Measurements from ENCODE around the gene NONO. TPM values are rescaled to one million over a fixed set of nuclear protein-coding genes. Genes with fewer than 3 reads are reported as not detected.
"Not testable (repeated sequence)": the region's sequence is repeated elsewhere in the genome, so short reads cannot be mapped to it uniquely, and the experiment has no call there.

Gene NONO
- total RNA-seq, 4 donors from 2014 or later = 90.5 to 101 (median 92.9) TPM

DNA sequence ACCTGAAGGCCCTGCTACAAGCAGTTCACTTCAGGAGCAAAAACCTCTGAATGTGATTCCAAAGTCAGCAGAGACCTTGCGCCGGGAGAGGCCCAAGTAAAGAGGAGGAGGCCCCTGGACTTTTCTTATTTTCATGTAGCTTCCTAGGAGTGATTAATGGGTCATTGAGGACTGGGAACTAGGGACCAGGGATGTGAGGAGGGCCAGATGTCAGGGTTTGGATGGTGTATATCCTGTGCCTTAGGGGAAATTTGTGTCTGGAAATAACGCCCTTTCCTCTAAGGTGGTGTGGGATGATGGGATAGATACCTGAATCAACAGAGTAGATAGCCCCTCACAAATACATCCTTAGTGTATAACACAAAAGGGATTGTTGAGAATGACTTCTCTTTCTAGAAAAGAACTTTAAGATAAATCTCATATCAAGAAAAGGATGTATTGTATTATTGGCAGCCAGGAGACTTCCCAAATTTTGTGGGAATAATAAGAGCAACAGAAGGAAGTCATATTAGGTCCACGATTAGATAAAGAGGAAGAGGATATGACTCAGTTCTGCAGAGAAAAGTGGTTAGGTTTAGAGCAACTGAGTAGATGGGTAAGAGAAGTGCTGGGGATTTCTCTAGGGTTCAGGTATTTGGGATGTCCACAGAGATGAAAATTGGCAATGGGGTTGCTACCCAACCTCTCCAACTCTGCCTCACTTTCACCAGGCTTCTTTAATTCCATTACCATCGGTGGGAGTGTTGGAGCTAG, 19.2 kb downstream of the NONO start:
- Histone ChIP-seq H3K36me3 (peaks cover 0 to 24% of the 10 kb centered on the region in 2 donors), H3K27ac (peak overlapping the region; percentile 68 to 87 (median 80)), H3K9me3 (no peaks in the 10 kb centered on the region), H3K27me3 (no peaks in the 10 kb centered on the region), H3K4me1 (peaks cover 0 to 3% of the 10 kb centered on the region in 2 donors), H3K4me3 (peak overlapping the region in 2 of 4 donors; percentile 24 to 41)
- no peak for TF ChIP-seq POLR2A (IDR thresholded peaks at IDR 0.05)
- TF ChIP-seq, protein P1, sequence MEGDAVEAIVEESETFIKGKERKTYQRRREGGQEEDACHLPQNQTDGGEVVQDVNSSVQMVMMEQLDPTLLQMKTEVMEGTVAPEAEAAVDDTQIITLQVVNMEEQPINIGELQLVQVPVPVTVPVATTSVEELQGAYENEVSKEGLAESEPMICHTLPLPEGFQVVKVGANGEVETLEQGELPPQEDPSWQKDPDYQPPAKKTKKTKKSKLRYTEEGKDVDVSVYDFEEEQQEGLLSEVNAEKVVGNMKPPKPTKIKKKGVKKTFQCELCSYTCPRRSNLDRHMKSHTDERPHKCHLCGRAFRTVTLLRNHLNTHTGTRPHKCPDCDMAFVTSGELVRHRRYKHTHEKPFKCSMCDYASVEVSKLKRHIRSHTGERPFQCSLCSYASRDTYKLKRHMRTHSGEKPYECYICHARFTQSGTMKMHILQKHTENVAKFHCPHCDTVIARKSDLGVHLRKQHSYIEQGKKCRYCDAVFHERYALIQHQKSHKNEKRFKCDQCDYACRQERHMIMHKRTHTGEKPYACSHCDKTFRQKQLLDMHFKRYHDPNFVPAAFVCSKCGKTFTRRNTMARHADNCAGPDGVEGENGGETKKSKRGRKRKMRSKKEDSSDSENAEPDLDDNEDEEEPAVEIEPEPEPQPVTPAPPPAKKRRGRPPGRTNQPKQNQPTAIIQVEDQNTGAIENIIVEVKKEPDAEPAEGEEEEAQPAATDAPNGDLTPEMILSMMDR (IDR thresholded peaks at IDR 0.05 in 4 of 5, conservative IDR thresholded peaks at IDR 0.05 in 1 of 5) = no peak
- in situ Hi-C loops (cut with MboI; ENCODE audit: low sequenced_read_pairs in 4 of 4) = no loop called here
- intact Hi-C loops (cut with DNase I; ENCODE audit: low total_unique reads) = no loop called here
- ATAC-seq = no peak
- no peak for DNase-seq

DNA sequence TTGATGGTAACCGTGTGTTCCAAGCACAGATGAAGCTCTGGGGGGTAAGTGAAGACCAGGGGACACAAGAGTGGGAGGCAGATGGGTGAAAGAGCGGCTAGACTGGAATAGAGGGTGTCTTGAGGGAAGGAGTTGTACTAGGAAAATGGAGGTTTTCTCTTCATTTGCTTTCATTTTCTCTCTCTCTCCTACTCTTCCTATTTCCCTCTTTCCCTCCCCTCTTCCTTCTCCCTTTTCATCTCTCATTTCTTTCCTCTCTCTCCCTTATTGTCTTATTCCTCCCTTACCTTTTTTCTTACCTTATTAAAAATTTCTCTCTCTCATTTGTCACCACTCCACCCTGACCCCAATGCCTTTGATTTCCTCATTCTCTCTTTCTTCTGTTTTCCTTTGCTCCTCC, 21.1 kb downstream of the NONO start:
- TF ChIP-seq, protein P1 (IDR thresholded peaks at IDR 0.05 in 4 of 5, conservative IDR thresholded peaks at IDR 0.05 in 1 of 5) = no peak
- no peak for TF ChIP-seq POLR2A (IDR thresholded peaks at IDR 0.05)
- H3K4me1 ChIP-seq = peaks cover 0 to 3% of the 10 kb centered on the region in 2 donors
- ATAC-seq (no peak), DNase-seq (no peak)
- H3K9me3 ChIP-seq = no peaks in the 10 kb centered on the region
- H3K4me3 ChIP-seq = no peak overlapping the region
- intact Hi-C loops (cut with DNase I; ENCODE audit: low total_unique reads) (no loop called here), in situ Hi-C loops (cut with MboI; ENCODE audit: low sequenced_read_pairs in 4 of 4) (no loop called here)
- H3K27me3 ChIP-seq = no peaks in the 10 kb centered on the region
- peaks cover 0 to 6% of the 10 kb centered on the region in 2 donors for H3K36me3 ChIP-seq
- no peak overlapping the region for H3K27ac ChIP-seq

DNA sequence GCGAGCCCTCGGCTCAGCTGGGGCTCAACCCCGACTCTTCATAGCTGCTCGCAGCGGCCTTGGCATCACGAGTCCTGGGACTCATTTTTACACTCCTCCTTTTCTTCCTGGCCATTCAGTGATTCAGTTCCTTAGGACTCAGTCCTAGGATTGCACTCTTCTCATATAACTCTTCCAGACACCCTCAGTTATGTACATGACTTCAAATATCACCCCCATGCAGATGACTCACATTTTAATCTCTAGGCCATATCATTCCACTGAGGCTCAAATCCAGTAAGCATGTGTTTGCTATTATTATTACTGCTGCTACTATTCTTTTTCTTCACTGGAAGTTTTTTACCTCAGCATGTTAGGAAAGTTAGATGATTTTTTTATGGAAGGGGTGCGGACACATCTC, 32.5 kb downstream of the NONO start:
- in situ Hi-C loops (cut with MboI; ENCODE audit: low sequenced_read_pairs in 4 of 4) = no loop called here
- ATAC-seq (peak in 1 of 2 donors; percentile 62), DNase-seq (no peak)
- TF ChIP-seq POLR2A (IDR thresholded peaks at IDR 0.05) = no peak
- TF ChIP-seq, protein P1 (IDR thresholded peaks at IDR 0.05 in 4 of 5, conservative IDR thresholded peaks at IDR 0.05 in 1 of 5) = no peak
- intact Hi-C loops (cut with DNase I; ENCODE audit: low total_unique reads) = no loop called here
- H3K4me3 ChIP-seq = no peak overlapping the region
- H3K27me3 ChIP-seq = no peaks in the 10 kb centered on the region
- H3K27ac ChIP-seq = no peak overlapping the region
- H3K4me1 ChIP-seq = no peaks in the 10 kb centered on the region
- no peaks in the 10 kb centered on the region for H3K9me3 ChIP-seq
- H3K36me3 ChIP-seq = no peaks in the 10 kb centered on the region

DNA sequence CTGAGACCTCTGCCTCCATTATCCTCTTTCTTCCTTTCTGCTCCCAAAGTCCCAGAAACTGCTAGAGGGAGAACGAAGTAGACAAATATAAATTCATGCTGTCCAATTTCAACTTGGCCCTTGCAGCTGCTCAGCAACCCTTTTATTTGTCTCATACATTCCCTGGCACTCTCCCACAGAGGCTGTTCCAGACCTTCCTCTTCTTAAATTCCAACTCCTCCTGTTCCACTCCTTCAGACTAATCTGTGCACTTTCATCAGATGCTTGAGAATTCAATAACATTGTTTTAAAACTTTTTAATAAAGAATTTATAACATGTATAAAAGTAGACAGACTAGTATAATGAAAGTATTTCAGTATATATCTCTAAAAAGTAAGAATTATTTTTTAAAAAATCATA, 33.5 kb downstream of the NONO start:
- DNase-seq; H3K9me3 ChIP-seq; H3K36me3 ChIP-seq; ATAC-seq; H3K4me3 ChIP-seq; in situ Hi-C loops (cut with MboI; ENCODE audit: low sequenced_read_pairs in 4 of 4); H3K27ac ChIP-seq; intact Hi-C loops (cut with DNase I; ENCODE audit: low total_unique reads); H3K4me1 ChIP-seq; H3K27me3 ChIP-seq: not testable (repeated sequence)

DNA sequence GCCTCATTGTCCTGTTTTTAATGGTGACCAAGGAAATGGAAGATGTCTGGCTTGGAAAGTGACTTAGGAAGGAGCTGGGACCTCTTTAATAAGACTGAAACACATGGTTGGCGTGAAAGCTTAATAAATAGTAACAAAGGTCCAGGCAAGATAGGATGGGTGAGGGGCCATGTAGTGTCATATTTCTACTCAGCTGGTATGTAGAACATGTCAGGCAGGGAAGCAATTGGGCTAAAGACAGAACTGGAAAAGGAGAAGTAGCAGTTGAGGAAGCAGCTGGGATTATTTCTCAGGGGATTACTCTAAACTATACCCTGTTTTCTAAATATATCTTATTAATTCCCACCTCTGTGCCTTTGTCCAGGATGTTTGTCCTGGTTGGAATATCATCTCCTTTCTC, 36.7 kb downstream of the NONO start:
- H3K27me3 ChIP-seq = no peaks in the 10 kb centered on the region
- DNase-seq (no peak), ATAC-seq (no peak)
- H3K4me3 ChIP-seq = no peak overlapping the region
- no peaks in the 10 kb centered on the region for H3K9me3 ChIP-seq
- intact Hi-C loops (cut with DNase I; ENCODE audit: low total_unique reads) (no loop called here), in situ Hi-C loops (cut with MboI; ENCODE audit: low sequenced_read_pairs in 4 of 4) (no loop called here)
- TF ChIP-seq POLR2A (IDR thresholded peaks at IDR 0.05) = no peak
- TF ChIP-seq, protein P1 (IDR thresholded peaks at IDR 0.05 in 4 of 5, conservative IDR thresholded peaks at IDR 0.05 in 1 of 5) = no peak
- no peak overlapping the region for H3K27ac ChIP-seq
- no peaks in the 10 kb centered on the region for H3K36me3 ChIP-seq
- H3K4me1 ChIP-seq = no peaks in the 10 kb centered on the region

All from gastrocnemius medialis (tissue), 4 donors.